NCI-H524 treated with DMSO at 0.1 percent for 48 hours (cell line): Measurements from ENCODE around the gene SLC19A2.
"Not testable (repeated sequence)": the region's sequence is repeated elsewhere in the genome, so short reads cannot be mapped to it uniquely, and the experiment has no call there.

Experiments
- DNase-seq: peaks from one replicate; lab custom pipeline; 2025; lab: John Stamatoyannopoulos, UW

SLC19A2 gene

DNA sequence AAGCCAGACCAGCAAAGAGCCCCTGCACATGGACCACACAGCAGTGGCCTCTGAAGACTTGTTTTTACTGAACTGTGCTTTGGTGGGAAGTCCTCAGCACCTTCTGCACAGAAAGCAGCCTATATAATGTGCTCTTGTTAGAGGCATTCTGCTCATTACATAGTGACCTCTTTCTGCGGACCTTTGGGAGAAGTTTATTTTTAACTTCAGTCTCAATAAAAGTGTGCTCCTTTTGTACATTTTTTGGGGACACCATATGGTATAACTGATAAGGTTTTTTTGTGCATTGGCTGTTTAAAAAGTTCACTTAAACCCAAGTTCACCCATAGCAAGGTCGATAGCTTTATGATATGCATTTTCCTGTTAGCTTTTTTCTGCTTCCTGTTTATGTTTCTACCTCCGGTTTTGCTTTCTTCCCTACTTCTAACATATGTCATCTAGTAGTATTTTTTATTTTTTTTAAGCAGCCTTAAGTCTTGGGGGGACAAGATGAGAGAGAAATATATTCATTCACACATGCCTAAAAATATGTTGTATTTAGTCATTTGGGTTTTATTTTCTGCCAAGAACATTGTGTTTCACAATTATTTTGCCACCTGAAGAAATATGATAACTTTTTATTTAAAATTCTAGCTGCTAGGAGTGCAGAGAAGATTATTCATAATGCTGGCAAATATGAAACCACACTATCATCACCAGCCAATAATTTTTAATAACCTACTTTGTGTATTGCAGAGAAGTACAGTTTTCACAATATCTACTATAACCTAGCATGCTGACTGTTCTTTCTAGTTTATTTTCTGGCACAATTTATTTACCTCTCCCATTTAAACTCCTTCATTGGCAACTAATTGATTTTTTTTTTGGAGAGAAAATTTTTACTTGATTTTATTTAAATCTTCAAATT, 22.9 kb upstream of the SLC19A2 start:
- DNase-seq = no peak

DNA sequence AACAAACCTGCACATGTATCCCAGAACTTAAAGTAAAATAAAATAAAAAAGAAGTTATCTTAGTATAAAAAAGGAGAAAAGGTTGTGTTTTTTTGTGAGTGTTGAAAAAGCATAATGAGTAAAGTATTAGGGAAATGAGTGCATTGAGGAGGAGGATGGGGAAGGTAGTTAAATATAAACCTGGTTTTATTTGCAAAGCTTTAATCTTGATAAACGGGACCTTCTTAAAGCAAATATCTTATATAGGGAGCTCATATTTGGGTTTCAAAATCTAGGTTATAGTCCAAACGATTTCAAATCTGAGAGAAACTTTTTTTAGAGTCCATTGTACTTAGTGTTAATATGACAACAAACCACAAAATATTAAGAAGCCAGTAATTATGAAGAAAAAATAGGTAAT, 21.7 kb upstream of the SLC19A2 start:
- DNase-seq = no peak

DNA sequence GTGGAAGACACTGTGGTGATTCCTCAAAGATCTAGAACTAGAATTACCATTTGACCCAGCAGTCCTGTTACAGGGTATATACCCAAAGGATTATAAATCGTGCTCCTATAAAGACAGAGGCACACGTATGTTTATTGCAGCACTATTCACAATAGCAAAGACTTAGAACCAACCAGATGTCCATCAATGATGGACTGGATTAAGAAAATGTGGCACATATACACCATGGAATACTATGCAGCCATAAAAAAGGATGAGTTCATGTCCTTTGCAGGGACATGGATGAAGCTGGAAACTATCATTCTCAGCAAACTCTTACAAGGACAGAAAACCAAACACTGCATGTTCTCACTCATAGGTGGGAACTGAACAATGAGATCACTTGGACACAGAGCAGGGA, 17.9 kb upstream of the SLC19A2 start:
- not testable (repeated sequence) for DNase-seq

DNA sequence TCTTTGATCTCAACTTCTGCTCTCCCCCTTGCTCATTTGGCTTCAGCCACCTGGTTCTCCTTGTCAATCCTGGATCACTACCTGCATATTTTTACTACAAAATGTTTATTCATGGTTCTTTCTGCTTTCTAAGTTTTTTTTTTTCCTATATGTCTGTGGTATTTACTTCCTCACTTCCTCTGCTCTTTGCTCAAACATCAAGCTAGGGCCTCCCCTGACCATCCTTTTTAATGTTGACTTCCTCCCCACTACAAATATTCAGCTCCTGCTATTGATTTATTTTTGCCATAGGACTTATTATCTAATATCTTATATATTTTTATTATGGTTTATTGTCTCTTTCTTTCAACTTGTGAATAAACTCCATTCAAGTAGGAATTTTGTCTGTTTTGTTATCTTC, 14.1 kb upstream of the SLC19A2 start:
- no peak for DNase-seq

DNA sequence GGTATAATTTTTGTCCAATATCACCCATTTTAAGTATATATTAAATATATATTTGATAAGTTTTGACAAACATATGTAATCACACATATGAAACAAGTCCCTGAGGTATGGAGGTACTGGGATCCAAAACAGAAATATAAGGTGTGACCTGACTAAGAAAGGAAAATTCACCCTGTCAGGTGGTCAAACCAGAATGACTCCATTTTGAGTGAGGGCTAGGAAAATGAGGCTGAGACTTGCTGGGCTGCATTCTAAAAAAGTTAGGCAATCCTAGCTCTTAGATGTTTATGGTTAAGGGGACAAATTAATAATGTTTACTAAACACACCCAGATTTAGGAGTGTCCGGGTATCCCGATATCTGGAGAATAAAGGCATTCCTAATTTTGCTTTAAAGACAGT, 11.6 kb upstream of the SLC19A2 start:
- DNase-seq = no peak

DNA sequence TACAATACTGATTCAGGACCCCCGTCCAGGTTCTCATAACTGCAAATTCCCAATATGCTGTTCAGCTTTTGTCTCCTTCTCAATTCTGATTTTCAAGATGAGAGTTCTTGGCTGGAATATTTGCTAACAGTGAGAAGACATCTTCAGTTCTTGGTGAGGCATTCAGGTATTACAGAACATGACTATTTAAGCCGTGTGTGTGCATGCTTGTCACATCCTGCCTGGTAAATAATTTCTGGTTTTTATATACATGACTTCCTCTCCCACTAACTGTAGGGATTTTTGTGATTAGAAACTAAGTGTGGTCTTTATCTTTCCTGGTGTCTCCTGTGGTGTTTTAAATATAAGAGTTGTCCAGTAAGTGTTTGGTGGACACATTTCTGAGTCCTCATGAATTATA, 10.2 kb upstream of the SLC19A2 start:
- no peak for DNase-seq

DNA sequence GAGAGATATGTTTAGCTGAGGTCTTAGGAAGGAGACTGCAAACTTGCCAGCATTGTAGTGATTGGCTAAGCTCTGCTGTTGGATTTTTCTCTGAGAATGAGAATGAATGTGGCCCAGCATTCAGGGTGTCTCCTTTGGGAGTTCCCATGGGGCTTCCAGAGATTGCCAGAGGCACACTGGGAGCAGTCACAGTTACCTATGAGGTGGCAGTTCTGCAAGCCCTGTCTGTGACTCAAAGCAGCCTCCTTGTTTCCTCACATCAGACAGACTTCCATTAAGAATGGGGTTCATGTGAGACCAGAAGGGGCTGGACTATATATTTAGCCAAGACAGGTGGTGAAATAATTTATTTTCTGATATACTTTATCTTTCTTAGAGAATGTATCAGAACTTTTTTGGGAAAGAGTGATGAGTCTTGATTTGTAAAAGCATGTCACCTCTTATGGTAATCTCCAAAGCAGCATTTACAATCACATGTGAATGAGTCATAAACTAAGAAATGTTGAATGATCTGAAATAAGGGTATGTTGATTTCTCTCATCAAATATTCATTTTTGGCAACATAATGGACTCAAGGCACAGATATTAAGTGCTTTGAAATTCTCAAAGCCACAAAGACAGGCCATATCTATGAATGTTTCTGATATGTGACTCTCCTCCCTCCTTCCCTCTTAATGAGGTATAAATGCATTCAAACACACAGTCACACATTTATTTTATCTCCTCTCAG, 9.5 kb upstream of the SLC19A2 start:
- DNase-seq = no peak

DNA sequence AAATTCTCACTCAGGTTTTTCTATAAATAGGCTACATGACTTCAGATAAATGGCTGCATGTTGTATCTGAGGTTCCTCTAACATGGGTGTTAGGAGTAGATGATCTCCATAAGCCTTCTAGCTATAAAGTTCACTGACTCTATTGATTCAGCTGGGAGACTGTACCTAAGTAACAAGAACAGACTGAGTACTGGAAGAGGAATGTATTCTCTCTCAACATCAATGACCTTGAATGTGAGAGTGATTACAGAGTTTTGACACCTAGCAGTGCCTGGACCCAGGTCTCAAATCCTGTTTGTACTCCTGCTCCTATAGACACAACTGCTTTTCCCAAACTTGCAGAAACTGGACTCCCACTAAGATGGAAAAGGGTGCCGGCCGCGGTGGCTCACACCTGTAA, 8.6 kb upstream of the SLC19A2 start:
- no peak for DNase-seq

DNA sequence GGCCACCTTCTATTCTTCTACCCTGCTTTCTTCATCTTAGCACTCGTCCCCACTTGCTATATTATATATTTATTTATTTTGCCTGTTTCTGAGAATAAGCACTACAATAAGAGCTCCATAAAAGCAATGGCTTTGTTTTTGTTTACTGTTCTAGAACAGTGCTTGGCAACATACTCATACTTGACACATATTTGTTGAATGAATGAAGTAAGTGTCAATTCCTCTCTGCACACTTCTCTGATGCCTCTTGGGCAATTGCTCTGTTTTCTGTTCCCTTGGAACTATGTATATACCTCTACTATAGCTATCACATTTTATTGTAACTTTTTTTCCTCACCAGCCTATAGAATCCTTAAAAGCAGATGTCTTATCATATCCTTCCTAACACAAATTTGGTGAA, 7.5 kb upstream of the SLC19A2 start:
- DNase-seq = no peak

DNA sequence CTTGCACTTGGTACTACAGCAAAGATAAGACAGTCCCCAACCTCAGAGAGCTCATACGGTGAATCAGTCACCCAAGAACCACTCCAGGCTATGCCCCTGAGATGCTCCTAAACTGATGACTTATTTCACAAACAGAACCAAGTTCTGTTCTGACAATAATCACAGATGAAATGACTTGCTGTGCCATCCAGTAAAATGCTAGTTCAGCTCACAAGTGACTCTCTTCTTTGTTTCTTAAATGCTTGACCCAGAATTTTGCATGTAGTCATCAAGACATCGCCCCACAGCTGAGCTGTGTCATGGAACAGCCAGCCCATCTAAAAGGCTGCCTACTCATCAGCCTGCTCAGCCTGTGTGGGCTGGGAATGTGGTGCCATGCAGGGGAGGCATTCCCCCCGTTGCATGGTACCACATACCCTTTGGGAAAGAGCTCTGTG, 6.1 kb upstream of the SLC19A2 start:
- DNase-seq = no peak

DNA sequence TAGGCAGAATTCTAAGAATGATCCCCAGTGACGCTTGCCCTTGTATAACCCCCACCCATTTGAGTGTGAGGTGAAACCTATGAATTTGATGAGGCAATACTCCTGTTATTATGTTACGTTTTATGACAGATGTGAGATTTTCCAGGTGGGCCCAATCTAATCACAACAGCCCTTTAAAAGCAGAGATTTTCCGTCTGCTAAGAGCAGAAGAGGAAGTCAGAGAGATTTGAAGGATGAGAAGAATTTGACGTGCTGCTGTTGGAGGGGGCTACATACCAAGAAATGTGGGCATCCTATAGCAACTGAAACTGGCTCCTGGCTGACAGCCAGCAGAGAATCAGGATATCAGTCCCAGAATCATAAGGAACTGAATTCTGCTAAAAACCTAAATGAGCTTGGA, 2.4 kb upstream of the SLC19A2 start:
- DNase-seq = no peak

DNA sequence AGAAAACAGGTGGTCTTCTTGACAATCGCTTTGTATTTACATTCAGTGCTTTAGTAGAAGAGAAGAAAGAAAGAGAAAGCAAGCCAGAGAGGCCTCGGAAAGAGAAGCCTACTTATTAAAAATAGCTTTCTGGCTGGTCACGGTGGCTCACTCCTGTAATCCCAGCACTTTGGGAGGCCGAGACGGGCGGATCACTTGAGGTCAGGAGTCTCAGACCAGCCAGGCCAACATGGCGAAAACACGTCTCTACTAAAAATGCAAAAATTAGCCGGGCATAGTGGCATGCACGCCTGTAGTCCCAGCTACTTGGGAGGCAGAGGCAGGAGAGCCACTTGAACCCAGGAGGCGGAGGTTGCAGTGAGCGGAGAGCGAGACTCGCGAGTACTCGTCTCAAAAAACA, 1.8 kb upstream of the SLC19A2 start:
- no peak for DNase-seq

DNA sequence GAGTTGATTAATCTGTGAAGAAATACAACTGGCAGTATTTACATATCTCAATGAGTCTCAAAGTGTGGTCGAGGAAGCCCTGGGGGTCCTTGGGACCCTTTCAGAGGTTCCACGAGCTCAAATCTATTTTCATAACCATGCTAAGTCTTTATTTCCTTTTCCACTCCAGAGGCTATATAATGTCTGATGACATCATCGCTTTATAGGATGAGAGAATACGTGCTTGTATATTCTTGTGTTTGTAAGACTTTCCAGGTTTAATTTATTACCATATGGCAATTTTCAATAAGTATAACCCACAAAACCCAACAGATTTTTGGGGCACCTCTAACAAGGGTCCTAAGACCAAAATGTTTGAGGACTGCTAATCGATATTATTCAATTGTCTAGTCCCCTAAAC, 1.4 kb upstream of the SLC19A2 start:
- no peak for DNase-seq

DNA sequence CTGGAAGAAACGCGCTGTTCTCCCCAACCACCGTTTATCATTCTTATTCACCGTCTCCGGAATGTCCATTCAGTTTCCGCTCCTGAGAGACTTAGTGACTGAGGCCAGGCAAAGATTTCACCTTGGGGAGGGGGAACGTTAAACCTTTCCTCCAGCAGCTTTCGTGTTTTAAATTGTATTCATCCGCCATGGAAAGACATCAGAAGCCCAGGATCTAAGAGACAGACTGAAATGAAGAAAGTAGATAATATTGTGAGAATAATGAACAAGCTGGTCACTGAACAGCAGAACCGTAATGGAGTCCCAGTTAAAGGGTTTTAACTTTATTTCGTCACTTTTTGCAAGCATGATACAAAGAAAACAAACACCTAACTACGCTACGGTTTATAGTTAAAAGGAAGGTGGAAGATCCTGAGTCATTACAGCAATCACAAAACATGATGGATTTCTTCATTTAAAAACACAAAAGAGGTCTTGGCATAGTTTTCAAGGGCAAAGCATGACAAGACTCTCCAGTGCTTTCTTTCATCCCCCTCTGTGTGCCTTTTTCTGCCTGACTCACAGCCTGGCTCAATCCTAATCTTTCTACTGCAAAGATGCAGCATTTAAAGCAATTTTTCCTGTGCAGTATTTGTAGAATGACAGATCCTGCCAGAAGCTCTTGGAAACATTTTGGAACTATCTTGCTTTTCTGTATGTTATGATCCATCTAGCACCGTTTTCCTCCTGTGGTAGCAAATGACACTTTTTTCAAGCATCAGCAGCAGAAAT, 722 bp upstream of the SLC19A2 start:
- DNase-seq = no peak

DNA sequence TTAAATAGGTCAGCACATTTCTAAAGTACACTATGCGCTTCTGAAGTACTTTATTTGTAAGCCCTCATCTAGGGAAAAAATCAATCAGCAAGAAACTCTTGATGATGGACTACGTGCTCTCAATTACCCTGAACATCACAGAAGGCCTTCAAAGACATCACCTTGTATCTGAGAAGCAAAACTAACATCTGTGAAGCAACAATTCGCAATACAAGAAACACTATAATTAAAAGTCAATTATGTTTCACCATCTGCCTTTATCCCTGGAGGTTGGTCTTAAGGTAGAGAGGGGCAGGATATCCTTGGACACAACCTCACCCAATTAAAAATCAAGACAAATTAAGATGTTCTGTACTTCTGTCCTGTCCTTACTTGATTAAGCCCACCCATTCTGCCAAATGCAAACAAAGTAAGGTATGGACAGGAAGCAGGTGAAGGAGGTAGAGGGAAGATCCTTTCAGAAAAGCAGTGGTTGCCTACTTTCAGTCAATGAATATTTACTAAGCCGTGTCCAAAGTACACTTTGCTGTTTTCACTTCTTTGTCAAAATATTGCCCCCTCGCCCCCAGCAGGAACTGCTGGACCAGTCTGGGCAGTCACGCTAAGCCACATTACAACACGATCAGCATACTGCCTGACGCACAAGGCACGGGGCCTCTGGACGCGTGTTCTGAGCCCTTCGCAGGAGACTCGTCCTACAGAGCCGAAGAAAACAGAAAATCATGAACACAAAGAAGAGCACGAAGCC, 887 bp downstream of the SLC19A2 start:
- peak; percentile 41 for DNase-seq

DNA sequence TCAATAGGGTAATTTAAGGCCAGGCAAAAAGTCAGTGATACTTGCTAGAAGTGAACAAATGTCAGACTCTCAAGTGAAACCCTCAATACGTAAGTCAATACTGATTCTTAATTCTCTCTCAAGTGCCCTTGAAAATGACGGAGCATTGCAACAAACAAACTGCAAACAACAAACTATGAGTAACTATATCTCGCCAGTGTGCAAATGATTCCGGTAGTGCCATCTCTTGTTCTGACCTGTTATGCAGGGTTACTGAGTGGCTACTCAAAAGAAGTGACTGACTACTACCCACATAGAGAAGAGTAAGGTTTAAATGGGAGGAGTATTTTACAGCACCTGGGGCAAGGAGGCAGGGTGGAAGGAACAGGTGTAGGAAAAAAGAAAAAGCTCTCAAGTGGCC, 1.6 kb downstream of the SLC19A2 start:
- no peak for DNase-seq

DNA sequence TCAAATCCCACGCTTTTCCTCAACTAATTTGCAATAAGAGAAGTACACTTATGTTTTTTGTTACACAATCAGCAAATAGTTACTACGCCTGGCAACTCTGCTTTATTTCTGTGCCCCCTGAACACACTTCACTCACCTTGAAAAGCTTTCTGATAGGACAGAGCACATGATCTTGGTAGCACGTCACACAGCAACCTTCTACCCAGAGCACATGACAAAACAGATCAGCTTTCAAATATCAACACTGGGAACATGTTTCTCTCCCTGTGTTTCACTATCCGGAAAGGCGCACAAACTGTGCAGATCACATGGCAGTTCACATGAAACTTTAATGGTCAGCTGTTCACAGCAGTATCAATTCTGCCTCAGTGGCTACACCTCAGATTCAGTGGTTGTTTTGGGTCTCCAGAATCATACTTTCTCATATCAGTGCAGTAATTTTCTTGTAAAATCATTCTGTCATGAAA, 2.2 kb downstream of the SLC19A2 start:
- no peak for DNase-seq

DNA sequence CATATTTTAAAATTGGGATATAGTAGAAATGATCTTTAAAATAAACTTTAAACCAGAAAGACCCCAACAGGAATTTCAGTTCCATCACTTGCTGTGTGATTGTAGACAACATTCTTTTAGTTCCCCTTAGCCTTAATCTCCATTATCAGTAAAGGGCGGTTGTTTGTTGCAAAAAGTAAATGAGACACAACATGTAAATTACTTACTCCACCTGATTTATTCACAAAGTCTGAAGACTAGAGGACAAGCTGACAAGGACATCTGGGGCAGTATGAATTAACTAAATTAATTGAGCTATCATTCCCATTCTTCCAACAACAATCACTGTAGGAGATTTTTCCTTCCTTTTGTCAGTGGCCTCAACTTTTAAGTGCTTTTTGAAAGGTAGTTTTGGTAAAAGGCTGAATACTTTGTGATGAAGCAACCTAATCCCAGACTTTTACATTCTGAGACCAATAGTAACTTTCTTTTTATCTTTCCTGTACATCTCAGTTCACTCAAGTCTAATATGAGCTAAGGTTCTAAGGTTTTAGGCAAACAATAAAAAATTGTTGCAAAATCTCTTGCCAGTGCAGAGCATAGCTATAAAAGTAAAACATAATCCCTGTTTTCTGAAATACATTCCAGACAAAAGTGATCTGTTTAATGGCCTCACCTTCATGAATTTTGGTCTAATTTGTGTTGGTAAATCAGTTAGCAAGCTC, 6.2 kb downstream of the SLC19A2 start:
- DNase-seq = no peak

DNA sequence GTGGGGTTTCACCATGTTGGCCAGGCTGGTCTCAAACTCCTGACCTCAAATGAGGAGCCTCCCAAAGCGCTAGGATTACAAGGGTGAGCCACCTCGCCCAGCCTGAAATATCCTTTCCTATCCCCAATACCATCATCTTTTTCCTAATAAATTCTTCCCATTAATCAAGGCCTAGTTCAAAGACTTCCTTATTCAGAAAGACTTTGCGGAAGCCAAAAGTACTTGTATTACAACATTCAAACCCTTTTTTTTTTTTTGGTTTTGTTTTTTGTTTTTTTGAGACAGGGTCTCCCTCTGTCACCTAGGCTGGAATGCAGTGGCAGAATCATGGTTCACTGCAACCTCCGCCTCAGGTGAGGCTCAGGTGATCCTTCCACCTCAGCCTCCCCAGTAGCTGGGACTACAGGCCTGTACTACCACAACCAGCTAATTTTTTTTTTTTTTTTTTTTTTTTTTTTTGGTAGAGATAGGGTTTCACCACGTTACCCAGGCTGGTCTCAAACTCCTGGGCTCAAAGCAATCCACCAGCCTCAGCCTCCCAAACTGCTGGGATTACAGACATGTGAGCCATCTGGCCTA, 7.6 kb downstream of the SLC19A2 start:
- no peak for DNase-seq

DNA sequence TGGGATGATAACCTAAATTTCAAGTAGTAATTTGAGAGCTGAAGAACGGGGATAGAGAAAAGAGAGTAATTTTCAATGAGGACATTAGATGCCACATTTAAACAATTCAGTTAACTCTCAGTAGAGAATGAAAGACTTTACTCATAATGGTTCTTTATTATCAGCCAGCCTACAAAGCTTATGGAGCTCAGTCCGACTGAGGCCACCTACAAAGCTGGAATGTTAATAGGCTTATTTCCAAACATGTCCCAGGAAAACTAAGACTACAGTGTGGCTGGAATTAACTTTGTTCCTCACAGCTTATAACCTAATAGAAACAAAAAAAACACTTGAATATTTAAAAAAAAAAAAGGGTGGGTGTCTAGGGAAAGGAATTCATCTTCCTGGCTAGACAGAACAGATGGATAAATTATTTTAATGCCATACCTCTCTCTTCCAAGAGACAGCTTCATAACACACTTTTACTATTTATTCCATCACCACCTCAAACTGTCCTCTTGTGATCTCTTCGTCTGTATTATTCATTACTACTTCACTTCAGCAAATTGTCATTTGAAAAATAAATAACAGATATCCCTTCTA, 9.8 kb downstream of the SLC19A2 start:
- DNase-seq = no peak
